ENCODE measurements around the gene VWCE. TPM values are rescaled to one million over a fixed set of nuclear protein-coding genes. Genes with fewer than 3 reads are reported as not detected.

The VWCE gene
- total and polyA plus RNA-seq, 9 of the 15 experiments (the other 6 are each of a cell fraction or from before 2014, with no cell fraction given) = 0.06 to 1.6 (median 0.63) TPM; not detected in 1

- peak; percentile 83; the same call in 1 of the 2 replicates for TF ChIP-seq ZNF740 (CRISPR knock-in tag; IDR thresholded peaks at IDR 0.05)
- peak in 1 of 2 experiments; percentile 63; a peak in 1 of 4 replicates for TF ChIP-seq ZNF740 (tag; IDR thresholded peaks at IDR 0.05)
- TF ChIP-seq LARP7 (IDR thresholded peaks at IDR 0.05) = peak; percentile 35; the same call in 1 of the 2 replicates
- no peak for TF ChIP-seq CHD4 (IDR thresholded peaks at IDR 0.05; ENCODE audit: insufficient read depth, insufficient replicate concordance, low read depth, low read length, poor library complexity, severe bottlenecking)
- TF ChIP-seq DIDO1 (tag; IDR thresholded peaks at IDR 0.05; ENCODE audit: low read depth) = 0 out of 2 replicates have a peak, but pooled peaks have one; percentile 32
- 0 out of 4 replicates have a peak, but pooled peaks of 1 of the 2 experiments have one; percentile 10 for TF ChIP-seq UBTF (IDR thresholded peaks at IDR 0.05; ENCODE audit: borderline replicate concordance in 1 of 2, low read depth in 2 of 2, low read length in 2 of 2)
- no peak for TF ChIP-seq NR2C1 (IDR thresholded peaks at IDR 0.05)
- no peak; the same call in none of the 2 replicates for TF ChIP-seq NR2C1 (tag; IDR thresholded peaks at IDR 0.05)
- TF ChIP-seq POLR2B (IDR thresholded peaks at IDR 0.05; ENCODE audit: low read depth, partially characterized antibody) = peak; percentile 81
- peak; percentile 88 for TF ChIP-seq RBM25 (IDR thresholded peaks at IDR 0.05; ENCODE audit: low read depth, low read length, severe bottlenecking)
- 0 out of 2 replicates have a peak, but pooled peaks have one; percentile 34 for TF ChIP-seq BRD4 (IDR thresholded peaks at IDR 0.05)
- TF ChIP-seq POLR2AphosphoS2 (IDR thresholded peaks at IDR 0.05; ENCODE audit: low read length) = no peak
- TF ChIP-seq ESRRA (IDR thresholded peaks at IDR 0.05; ENCODE audit: borderline replicate concordance, low read depth) = peak; percentile 65; the same call in 1 of the 2 replicates
- peak; percentile 90 for TF ChIP-seq SUPT5H (IDR thresholded peaks at IDR 0.05)
- TF ChIP-seq AFF1 (IDR thresholded peaks at IDR 0.05; ENCODE audit: low read depth in 1 of 2, partially characterized antibody in 2 of 2) = peak in 1 of 2 experiments; percentile 48
- no peak for TF ChIP-seq CEBPB (tag; IDR thresholded peaks at IDR 0.05)
- TF ChIP-seq KLF6 (CRISPR knock-in tag; IDR thresholded peaks at IDR 0.05; ENCODE audit: borderline replicate concordance) = 0 out of 2 replicates have a peak, but pooled peaks have one; percentile 67
- no peak for TF ChIP-seq NCOA1 (IDR thresholded peaks at IDR 0.05; ENCODE audit: low read depth)
- TF ChIP-seq NR1H2 (CRISPR knock-in tag; IDR thresholded peaks at IDR 0.05) = 0 out of 2 replicates have a peak, but pooled peaks have one; percentile 53
- no peak for TF ChIP-seq TFAM (CRISPR knock-in tag; conservative IDR thresholded peaks at IDR 0.05)
- 0 out of 2 replicates have a peak, but pooled peaks have one; percentile 9 for TF ChIP-seq TCF7 (IDR thresholded peaks at IDR 0.05; ENCODE audit: borderline replicate concordance)
Measured at GRCh38 chr11:61332797-61333549, 37.9 kb upstream of the VWCE start, which contains the start of the genes DDB1 and TKFC (continued).
